Measurements from ENCODE around the gene RNF43. TPM values are rescaled to one million over a fixed set of nuclear protein-coding genes. Genes with fewer than 3 reads are reported as not detected.

The RNF43 gene
- polyA plus RNA-seq, 1 donor (not counting 4 experiments of a cell fraction or from before 2014, with no cell fraction given) = 15.0 TPM

DNA sequence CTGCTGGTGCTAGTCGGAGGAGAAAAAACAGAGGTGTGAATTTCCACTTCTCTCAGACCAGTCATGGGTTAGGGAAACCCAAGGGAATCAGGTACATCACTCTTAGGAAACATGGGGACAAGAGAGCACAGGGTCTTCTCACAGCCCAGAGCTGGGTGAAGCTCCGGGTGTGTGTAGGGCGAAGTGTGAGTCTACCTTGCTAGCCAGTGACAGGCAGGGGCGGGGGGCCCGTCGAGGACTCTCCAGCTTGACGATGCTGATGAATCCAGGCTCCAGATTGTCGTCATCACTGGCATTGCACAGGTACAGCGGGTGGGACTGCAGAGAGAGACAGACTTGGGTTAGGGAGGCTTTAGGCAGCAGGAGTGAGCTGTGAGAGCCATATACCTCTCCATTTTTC lies 46.6 kb downstream of the RNF43 start:
- Histone ChIP-seq H3K79me2 (ENCODE audit: control insufficient read depth, insufficient read depth, low read length) (peaks cover 27% of the 10 kb centered on the region), H3K9me1 (ENCODE audit: control insufficient read depth, extremely low read depth, insufficient read depth, low read length) (peaks cover under 1% of the 10 kb centered on the region), H3K9ac (ENCODE audit: control insufficient read depth, extremely low read depth, insufficient read depth, low read length) (no peak overlapping the region), H3K27ac (ENCODE audit: control insufficient read depth, insufficient read depth, low read length) (no peak overlapping the region), H2AFZ (ENCODE audit: control insufficient read depth, low read length) (no peak overlapping the region), H3K4me1 (ENCODE audit: control insufficient read depth, extremely low read depth, insufficient read depth, low read length) (peaks cover 9% of the 10 kb centered on the region), H3K4me2 (ENCODE audit: control insufficient read depth, extremely low read depth, insufficient read depth, low read depth, low read length) (no peak overlapping the region), H3K27me3 (ENCODE audit: control insufficient read depth, extremely low read depth, insufficient read depth, low read length) (no peaks in the 10 kb centered on the region), H3K9me3 (ENCODE audit: control insufficient read depth, low read depth, low read length) (no peaks in the 10 kb centered on the region), H3K36me3 (ENCODE audit: control insufficient read depth in 2 of 2, extremely low read depth in 1 of 2, insufficient read depth in 2 of 2, low read length in 2 of 2) (peaks cover 17 to 18% of the 10 kb centered on the region in 2 experiments), H3K4me3 (ENCODE audit: control insufficient read depth in 2 of 3, extremely low read depth in 1 of 3, insufficient read depth in 2 of 3, low read depth in 1 of 3, low read length in 3 of 3) (no peak overlapping the region), H4K20me1 (ENCODE audit: control insufficient read depth, extremely low read depth, insufficient read depth, low read length) (peaks cover 2% of the 10 kb centered on the region)
- DNase-seq (ENCODE audit: low read depth, low spot score) (no peak), FAIRE-seq (no peak)
- dilution Hi-C loops (cut with MboI; ENCODE audit: extremely low pct_ligation_motif_present, low sequenced_read_pairs) = no loop called here
- TF ChIP-seq EZH2 (IDR thresholded peaks at IDR 0.05; ENCODE audit: low read length) = no peak
- TF ChIP-seq, protein P1, sequence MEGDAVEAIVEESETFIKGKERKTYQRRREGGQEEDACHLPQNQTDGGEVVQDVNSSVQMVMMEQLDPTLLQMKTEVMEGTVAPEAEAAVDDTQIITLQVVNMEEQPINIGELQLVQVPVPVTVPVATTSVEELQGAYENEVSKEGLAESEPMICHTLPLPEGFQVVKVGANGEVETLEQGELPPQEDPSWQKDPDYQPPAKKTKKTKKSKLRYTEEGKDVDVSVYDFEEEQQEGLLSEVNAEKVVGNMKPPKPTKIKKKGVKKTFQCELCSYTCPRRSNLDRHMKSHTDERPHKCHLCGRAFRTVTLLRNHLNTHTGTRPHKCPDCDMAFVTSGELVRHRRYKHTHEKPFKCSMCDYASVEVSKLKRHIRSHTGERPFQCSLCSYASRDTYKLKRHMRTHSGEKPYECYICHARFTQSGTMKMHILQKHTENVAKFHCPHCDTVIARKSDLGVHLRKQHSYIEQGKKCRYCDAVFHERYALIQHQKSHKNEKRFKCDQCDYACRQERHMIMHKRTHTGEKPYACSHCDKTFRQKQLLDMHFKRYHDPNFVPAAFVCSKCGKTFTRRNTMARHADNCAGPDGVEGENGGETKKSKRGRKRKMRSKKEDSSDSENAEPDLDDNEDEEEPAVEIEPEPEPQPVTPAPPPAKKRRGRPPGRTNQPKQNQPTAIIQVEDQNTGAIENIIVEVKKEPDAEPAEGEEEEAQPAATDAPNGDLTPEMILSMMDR (optimal IDR thresholded peaks at IDR 0.05 in 1 of 3, IDR thresholded peaks at IDR 0.05 in 1 of 3, conservative IDR thresholded peaks at IDR 0.05 in 1 of 3; ENCODE audit: extremely low read depth in 1 of 3, insufficient read depth in 2 of 3, low read length in 3 of 3) = no peak

DNA sequence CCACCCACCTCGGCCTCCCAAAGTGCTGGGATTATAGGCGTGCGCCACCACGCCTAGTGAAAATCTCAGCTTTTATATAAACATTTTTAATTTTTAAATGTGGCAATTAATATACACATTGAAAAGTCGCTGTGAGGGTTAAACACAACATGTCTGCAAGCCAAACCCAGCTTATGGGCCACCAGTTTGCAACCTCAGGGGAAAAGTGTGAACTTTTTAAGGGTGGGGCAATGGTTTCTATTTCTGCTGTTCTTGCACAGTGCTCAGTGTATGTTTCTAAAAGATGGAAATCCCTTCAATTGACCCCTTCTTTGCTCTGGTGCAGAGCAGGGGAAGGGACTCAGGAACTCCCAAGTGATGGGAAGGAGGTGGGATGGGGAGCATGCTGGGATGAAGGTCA lies 47.0 kb downstream of the RNF43 start:
- Histone ChIP-seq H3K9ac (ENCODE audit: control insufficient read depth, extremely low read depth, insufficient read depth, low read length) (no peak overlapping the region), H3K4me2 (ENCODE audit: control insufficient read depth, extremely low read depth, insufficient read depth, low read depth, low read length) (no peak overlapping the region), H3K9me3 (ENCODE audit: control insufficient read depth, low read depth, low read length) (no peaks in the 10 kb centered on the region), H3K36me3 (ENCODE audit: control insufficient read depth in 2 of 2, extremely low read depth in 1 of 2, insufficient read depth in 2 of 2, low read length in 2 of 2) (peaks cover 17 to 23% of the 10 kb centered on the region in 2 experiments), H3K4me3 (ENCODE audit: control insufficient read depth in 2 of 3, extremely low read depth in 1 of 3, insufficient read depth in 2 of 3, low read depth in 1 of 3, low read length in 3 of 3) (no peak overlapping the region), H3K4me1 (ENCODE audit: control insufficient read depth, extremely low read depth, insufficient read depth, low read length) (peaks cover 13% of the 10 kb centered on the region), H3K27ac (ENCODE audit: control insufficient read depth, insufficient read depth, low read length) (no peak overlapping the region), H4K20me1 (ENCODE audit: control insufficient read depth, extremely low read depth, insufficient read depth, low read length) (peaks cover 2% of the 10 kb centered on the region), H3K79me2 (ENCODE audit: control insufficient read depth, insufficient read depth, low read length) (peaks cover 24% of the 10 kb centered on the region), H3K27me3 (ENCODE audit: control insufficient read depth, extremely low read depth, insufficient read depth, low read length) (no peaks in the 10 kb centered on the region), H2AFZ (ENCODE audit: control insufficient read depth, low read length) (no peak overlapping the region), H3K9me1 (ENCODE audit: control insufficient read depth, extremely low read depth, insufficient read depth, low read length) (no peaks in the 10 kb centered on the region)
- no peak for FAIRE-seq
- no peak for DNase-seq (ENCODE audit: low read depth, low spot score)
- TF ChIP-seq, protein P1 (optimal IDR thresholded peaks at IDR 0.05 in 1 of 3, IDR thresholded peaks at IDR 0.05 in 1 of 3, conservative IDR thresholded peaks at IDR 0.05 in 1 of 3; ENCODE audit: extremely low read depth in 1 of 3, insufficient read depth in 2 of 3, low read length in 3 of 3) = no peak
- no peak for TF ChIP-seq EZH2 (IDR thresholded peaks at IDR 0.05; ENCODE audit: low read length)
- dilution Hi-C loops (cut with MboI; ENCODE audit: extremely low pct_ligation_motif_present, low sequenced_read_pairs) = no loop called here
